Measurements from ENCODE around the gene EHD4. TPM values are rescaled to one million over a fixed set of nuclear protein-coding genes. Genes with fewer than 3 reads are reported as not detected.

The EHD4 gene
- total RNA-seq, 1 experiment from 2014 or later: 26.9 TPM

DNA sequence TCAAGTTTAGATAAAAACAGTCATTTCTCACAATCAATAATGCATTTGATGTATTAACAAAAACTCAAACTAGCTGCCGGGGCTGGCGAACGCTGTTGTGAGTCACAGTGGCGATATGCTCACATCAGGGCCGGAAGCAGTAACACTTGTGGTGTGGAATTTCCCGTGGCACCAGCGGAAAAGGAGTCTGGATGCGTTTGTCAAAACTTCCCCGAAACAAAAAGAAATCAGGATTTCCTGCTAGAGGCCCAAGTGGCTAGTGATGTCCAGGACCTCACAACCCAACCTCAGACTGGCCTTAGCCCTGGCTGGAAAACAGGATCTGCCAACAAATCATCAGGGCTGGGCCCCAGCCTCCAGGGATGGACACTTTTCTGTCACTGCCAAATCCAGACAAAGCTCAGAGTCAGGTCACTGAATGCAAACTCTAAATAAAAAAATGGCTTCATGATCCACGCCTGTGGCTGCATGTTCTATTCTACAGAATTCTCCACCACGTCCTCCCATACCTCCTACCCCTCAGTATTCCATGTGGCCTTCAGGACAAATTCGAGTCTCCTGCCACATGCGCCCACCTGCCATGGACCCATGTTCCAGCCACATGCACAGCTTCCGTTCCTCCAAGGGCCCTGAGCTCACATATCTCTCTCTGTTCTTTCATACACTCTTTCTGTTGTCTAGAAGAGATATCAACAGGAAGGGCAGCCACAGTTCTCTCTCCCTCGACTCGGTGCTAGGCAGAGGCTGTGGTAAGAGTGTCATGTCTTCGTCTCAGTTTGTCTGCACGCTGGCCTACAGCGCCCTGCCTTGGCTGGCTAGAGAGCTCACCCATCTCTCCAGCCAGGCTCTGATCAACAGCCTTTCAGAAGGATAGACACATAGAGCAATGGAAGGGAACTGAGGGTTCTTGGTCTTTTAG lies 35.4 kb downstream of the EHD4 start:
- DNase-seq (ENCODE audit: low read depth): peak; percentile 86

GRCh38 chr15:41936155-41936554 lies 36.2 kb downstream of the EHD4 start:
- DNase-seq (ENCODE audit: low read depth): no peak

DNA sequence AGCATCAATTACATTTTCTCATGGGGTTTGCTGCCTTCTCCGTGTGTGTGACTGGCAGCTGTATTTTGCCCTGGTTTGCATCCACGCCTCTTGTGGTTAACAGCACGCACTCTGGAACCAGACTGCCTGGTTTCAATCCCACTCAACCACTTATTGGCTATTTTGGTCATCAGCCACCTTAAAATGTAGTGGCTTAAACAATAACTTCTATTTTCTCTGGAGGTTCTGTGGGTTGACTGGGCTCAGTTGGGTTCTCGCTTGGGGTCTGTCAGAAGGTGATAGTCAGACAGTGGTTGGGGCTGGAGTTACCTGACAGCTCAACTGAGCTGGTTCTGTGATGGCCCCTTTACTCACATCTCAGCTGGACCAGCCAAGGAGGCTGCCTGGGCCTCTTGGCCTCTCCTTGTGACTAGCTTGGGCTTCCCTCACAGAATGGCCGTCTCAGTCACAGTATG lies 36.8 kb downstream of the EHD4 start:
- DNase-seq (ENCODE audit: low read depth): no peak

- DNase-seq (ENCODE audit: low read depth): peak; percentile 92
Measured at GRCh38 chr15:41934843-41935242, 37.5 kb downstream of the EHD4 start.

- DNase-seq (ENCODE audit: low read depth): peak; percentile 74
Measured at GRCh38 chr15:41933771-41934170, 38.6 kb downstream of the EHD4 start.

DNA sequence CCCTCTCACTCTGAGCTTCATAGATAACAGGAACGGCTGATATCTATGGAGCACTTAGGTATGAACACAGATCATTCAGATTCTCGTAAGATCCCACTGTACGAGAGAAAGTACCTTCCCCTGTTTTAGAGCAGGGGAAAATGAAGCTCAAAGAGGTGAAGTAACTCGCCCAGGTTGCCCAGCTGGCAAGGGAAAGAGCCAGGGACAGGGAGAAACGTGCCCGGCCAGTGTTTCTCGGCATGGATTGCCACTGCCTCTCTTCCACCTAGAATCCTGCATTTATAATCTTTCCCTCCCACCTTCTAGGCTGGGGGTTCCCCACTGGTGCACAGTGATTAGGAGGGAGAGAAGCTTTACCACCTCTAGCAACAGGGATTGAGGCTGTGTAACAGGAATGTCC lies 39.0 kb downstream of the EHD4 start:
- no peak for DNase-seq (ENCODE audit: low read depth)

DNA sequence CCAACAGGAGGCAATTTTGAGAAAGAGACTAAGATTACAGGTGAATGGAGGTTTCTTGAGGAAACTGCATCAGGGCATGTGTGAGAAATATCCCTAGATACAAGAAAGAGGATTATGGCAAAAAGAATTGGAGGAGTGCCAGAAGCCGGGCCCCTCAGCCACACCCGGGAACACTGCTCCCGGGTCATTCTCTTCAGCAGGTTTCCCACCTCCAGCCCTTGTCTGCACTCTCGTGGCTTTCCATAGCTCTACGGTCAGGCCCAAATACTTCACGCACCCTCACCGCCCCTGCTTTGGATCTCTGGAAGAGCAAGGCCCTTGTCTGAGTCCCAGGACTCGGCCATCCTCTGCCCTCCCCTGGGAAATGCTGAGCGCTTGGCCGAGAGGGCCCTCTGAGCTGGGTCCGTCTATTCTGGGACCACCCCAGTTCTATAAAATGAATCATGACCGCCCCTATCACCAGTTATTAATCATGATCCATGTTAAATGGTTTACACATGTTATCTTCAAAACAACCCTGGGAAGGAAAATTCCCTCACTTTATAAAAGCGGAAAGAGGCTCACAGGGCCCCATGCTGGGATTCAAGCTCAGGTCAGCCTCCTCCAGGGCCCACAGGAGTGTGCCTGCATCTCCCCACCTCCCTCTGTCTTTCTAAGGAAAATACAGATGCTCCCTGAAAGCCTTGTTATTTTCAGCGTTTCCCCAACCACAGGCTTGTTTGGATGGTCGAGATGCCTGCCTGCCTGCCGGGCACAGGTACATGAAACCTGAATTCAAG lies 39.7 kb downstream of the EHD4 start:
- DNase-seq (ENCODE audit: low read depth): peak; percentile 34

DNA sequence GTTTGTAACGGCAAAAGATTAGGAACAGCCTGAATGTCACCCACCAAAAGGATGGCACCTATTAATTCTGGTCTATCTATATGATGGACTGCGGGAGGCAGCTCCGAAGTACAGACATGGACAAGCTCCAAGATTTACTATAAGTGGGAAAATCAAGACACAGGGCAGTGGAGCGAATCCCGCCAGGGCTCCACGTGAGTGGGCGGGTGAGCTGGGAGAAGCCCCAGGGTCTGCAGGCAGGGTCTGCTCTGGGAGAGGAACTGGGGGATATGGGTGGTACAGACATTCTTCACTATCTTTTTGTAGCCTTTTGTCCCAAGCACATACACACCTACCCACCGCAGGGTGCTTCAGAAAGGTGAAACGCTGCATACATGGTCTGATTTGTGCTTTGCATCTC lies 40.3 kb downstream of the EHD4 start:
- DNase-seq (ENCODE audit: low read depth): no peak

DNA sequence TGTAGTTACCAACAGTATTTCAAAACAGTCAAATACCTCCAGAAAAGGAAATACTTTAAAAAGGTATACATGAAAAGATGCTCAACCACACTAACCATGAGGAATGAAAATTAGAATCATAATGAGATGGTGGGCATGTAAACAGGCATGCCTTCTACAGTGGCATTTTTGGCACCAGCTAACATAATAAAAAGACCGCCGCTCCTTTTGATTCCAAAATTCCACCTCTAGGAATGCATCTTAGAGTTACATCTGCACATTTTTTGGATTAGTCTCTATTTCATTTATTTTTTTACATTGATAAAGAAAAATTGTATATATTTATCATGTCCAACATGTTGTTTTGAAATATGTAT lies 41.5 kb downstream of the EHD4 start:
- DNase-seq (ENCODE audit: low read depth): no peak

DNA sequence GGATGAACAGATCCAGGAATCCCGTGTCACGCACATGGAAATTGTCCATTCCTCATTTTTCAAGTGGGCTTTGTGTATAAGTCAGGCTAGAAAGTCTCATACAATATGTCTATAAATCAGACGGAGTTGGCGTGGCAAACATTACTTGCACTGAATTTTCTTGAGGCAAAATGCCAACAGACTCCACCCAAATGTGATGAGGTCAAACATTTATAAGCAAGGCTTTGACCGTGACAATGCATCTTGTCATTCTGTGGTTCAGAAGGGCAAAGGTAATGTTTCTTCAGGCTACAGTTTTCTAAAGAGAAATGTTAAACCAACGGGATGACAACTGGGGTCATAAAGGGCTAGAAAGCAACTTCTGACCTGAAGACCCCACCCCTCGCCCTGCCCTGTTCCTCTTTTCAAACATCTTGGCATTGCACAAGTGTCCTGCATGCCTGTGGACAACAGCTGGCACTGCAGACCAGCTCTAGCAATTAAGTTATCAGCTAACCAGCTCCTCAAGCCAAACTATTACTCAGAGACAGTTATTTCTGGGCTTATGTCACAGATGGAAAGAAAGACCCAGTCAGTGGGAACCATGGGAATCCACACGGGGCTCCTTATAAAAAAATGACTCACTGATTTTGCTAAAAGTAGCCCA lies 42.0 kb downstream of the EHD4 start:
- peak; percentile 90 for DNase-seq (ENCODE audit: low read depth)

GRCh38 chr15:41928637-41929620 lies 43.4 kb downstream of the EHD4 start:
- no peak for DNase-seq (ENCODE audit: low read depth)

DNA sequence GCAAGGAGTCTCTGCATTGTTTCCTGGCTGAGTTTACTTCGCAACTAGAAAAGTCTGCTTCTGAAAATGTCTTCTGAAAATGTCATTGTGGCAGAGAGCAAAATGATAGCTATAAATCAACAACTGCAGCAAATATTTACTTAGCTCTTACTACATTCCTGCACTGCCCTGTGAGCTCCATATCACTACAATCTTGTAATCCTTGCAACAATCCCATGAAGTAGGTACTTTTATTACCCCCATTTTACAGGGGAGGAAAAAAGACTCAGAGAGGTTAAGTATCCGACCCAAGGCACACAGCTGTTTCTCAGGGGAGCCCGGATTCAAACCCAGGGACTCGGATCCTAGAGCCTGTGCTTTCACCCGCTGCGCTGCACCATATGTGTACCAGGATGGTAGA lies 44.3 kb downstream of the EHD4 start:
- no peak for DNase-seq (ENCODE audit: low read depth)

DNA sequence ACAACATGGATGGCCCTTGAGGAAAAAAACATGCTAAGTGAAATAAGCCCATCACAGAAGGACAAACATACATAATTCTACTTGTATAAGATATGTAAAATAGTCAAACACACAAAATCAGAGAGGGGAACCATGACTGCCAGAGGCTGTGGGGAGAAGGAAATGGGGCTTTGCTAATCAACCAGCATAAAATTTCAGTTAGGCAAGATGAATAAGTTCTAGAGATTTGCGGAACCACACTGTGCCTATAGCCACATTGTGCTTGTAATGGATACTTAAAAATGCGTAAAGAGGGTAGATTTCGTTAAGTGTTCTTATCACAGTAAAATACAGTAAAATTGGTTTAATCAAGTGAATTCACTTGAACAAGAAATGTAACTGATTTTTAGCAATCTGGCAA lies 44.8 kb downstream of the EHD4 start:
- no peak for DNase-seq (ENCODE audit: low read depth)

DNA sequence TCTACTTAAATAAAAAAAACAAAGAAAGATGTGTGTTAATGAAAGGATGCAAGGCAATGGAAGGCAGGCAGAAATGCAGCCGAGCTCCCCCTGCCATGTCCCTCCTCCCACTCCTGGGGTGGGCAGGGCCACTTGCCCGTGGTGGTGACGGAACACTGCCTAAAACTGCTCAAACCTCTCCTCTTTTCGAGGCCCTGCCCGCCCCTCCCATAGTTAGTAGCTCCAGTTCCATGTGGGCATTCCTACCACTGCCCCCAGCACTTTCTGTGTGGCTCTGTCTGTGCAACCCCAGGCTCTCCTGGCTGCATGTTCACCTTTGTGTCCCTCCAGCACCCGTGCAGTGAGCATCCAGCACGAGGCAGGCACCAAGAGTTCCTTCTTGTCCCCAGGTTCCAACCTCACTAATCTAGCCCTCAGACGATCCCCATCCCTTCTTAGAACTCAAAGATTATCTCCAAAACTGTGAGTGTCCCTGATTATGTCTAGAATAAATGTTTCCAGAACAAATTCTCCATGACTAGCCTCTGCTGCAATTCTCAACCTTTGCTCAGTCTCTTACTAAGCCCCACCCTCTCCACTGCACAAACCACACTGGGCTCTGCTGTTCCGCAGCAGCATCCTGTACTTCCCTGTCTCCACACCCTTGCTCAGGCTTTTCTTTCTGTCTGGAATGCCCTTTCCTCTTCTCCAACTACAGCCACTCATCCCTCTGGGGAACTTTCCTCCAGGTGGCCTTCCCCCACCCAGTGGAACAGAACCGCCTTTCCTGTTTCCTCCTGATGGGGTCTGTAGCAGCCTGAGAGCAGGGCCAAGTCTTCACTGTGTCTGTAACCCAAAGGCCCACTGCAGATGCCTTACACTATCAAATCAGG lies 45.9 kb downstream of the EHD4 start:
- DNase-seq (ENCODE audit: low read depth): no peak

GRCh38 chr15:41925086-41925608 lies 47.2 kb downstream of the EHD4 start:
- no peak for DNase-seq (ENCODE audit: low read depth)

DNA sequence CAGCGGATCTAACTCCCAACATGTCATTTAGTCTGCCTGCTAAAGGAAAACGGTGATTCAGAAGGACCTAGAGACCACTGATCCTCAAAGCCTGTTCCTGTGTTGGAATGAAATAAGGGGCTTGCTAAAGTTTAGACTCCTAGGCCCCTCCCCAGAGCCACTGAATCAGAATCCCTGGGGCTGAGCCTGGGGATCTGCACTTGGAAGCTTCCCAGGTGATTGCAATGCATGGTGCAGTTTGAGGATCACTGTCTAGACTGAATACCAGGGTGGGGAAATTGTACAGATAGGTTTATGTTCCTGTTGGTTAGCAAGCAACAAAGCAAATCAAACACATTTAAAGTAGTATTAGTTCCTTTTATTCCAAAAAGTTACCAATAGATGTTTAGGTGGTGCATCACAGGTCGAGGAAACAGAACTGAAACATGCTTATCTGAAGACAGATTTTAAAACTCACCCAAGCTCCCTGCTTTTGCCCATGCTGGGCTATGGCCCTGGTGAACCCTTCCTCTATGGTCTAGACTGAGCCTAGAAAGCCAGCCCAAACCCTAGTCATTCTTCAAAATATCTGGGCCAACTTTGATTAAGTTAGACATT lies 48.9 kb downstream of the EHD4 start:
- no peak for DNase-seq (ENCODE audit: low read depth)

DNA sequence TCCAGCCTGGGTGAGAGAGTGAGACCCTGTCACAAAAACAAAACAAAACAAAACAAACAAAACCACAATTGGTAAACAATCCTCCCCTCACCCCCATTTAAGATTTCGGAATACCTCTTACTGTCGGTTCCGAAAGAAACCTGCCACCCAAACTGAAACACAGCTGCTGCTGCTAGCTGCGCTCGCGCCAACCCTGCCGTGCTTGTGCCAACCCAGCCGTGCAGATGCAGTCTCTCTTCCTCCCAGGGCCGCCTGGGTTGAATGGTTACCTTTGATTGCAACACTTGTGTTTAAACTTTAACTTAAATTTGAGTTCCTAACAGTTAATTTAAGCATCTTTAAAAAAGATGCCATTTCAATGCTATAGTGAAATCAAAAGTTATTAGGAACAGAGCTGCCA lies 50.0 kb downstream of the EHD4 start:
- no peak for DNase-seq (ENCODE audit: low read depth)

DNA sequence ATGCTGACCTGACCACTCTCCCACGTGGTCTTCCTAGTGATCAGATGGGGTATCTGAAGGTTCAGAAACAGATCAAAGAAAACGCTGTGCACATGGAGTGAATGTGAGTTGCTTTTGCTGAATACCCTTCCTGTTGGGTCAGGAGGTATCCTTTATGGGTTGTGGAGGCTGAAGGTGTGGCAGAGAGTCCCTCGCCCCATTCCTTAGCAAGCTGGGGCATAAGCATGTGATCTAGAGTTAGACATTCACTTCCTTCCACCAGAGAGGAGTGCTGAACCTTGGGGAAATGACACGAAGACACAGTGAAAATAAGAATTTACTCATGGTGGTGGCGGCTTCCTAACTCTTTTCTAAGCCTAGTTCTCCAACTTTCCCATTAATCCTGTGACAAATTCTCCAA lies 50.7 kb downstream of the EHD4 start:
- DNase-seq (ENCODE audit: low read depth): no peak

DNA sequence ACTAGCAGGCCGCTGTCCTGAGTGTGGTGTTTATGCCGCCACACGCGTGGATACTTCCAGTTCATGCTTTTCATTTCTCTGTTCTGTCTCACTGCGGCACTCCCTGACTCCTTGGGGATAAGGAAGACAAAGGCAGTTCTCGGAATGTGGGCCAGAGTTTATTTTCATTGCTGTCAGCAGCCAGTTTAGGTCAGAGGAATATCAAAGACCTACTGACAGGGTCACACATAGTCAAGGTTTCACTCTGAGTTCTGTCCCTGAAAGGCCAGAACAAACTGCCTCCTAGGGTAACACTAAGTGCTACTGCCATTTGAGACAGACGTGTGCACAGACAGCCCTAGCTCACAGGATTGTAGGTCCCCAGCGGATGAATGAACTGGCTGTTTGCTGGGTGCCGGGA lies 51.2 kb downstream of the EHD4 start:
- no peak for DNase-seq (ENCODE audit: low read depth)
